HCT116 (cell line): ENCODE data around the gene H19. TPM values are rescaled to one million over a fixed set of nuclear protein-coding genes. Genes with fewer than 3 reads are reported as not detected.

Experiments used
- ATAC-seq: fragments of 200-7000 bp; cut with Tn5 transposase; 2 replicates; pipeline ENCODE4 v1.9.1; 2020; ENCODE audit warnings: mild to moderate bottlenecking, moderate library complexity
- BruUV-seq: library from RNA; stranded (reverse); fragments of 400-500 nt; replicated peaks from 2 replicates; lab custom pipeline; 2021; lab: Mats Ljungman, UMichigan
- CTCF ChIA-PET: fragments of 300-600 bp; sonication (Branson Sonifier 250); formaldehyde crosslinking; loops from one replicate; lab custom pipeline; 2021; ENCODE audit warnings: antibody characterized with exemption; lab: Charles Lee
- POLR2A ChIA-PET: fragments of 300-600, 350-600 bp; sonication (Branson Sonifier 250); formaldehyde crosslinking; loops from one replicate; lab custom pipeline; 2021; ENCODE audit warnings: antibody characterized with exemption; lab: Charles Lee
- RAD21 ChIA-PET, 2 experiments: fragments of 300-600 bp; sonication (Branson Sonifier 250); formaldehyde crosslinking; loops; one replicate each; lab custom pipeline; 2023; ENCODE audit warnings: low total read pairs in 2 of 2; ENCODE audit not compliant: uncharacterized antibody in 2 of 2, unreplicated experiment in 2 of 2, low non-redundant PET in 1 of 2; lab: Charles Lee
- DNase-seq: peaks from one replicate; pipeline ENCODE4 v3.0.0-alpha.2; 2010; ENCODE audit warnings: low read depth, low spot score
- H2AFZ ChIP-seq: fragments of 200-600 bp; shearing (Covaris generic), sonication (generic); 2 replicates; pipeline ENCODE4 v1.6.1; 2017; ENCODE audit warnings: low read depth, mixed run types, mixed read lengths, antibody characterized with exemption, low read length; ENCODE audit not compliant: poor library complexity, severe bottlenecking
- H3K27ac ChIP-seq: 2 replicates; pipeline ENCODE4 v1.5.1; 2012; ENCODE audit warnings: low read depth, low read length
- H3K27me3 ChIP-seq: fragments of 200-600 bp; sonication (generic); 2 replicates; pipeline ENCODE4 v1.6.1; 2016; ENCODE audit warnings: mixed run types, low read length, mixed read lengths; ENCODE audit not compliant: insufficient read depth
- H3K36me3 ChIP-seq, 2 experiments: fragments of 200-500 bp in 1 of 2; fragments of 200-600 bp in 1 of 2; sonication (Bioruptor generic) in 1 of 2; sonication (generic) in 1 of 2; 2 replicates each; pipeline versions ENCODE4 v1.5.1 to v1.6.1; 2014 to 2016; ENCODE audit warnings: low read length in 2 of 2, inconsistent platforms in 1 of 2, mixed read lengths in 1 of 2, mixed run types in 1 of 2; ENCODE audit not compliant: insufficient read depth in 2 of 2, control insufficient read depth in 1 of 2
- H3K4me1 ChIP-seq, 2 experiments: fragments of 200-600 bp in 1 of 2; sonication (generic) in 1 of 2; 2 replicates each; pipeline versions ENCODE4 v1.5.1 to v1.6.1; 2012 to 2017; ENCODE audit warnings: low read length in 2 of 2, inconsistent platforms in 1 of 2, mild to moderate bottlenecking in 1 of 2, mixed read lengths in 1 of 2, mixed run types in 1 of 2, moderate library complexity in 1 of 2; ENCODE audit not compliant: insufficient read depth in 2 of 2, control insufficient read depth in 1 of 2
- H3K4me2 ChIP-seq: fragments of 200-600 bp; sonication (generic); 2 replicates; pipeline ENCODE4 v1.6.1; 2017; ENCODE audit warnings: mixed run types, low read length, mixed read lengths
- H3K4me3 ChIP-seq, 2 experiments: fragments of 200-600 bp in 1 of 2; sonication (generic) in 1 of 2; replicated peaks in 1 of 2; 2 replicates each; pipeline ENCODE4 v1.5.1; 2011 to 2016; ENCODE audit warnings: low read length in 2 of 2, control low read depth in 1 of 2, low read depth in 1 of 2, mild to moderate bottlenecking in 1 of 2, mixed read lengths in 1 of 2, mixed run types in 1 of 2
- H3K79me2 ChIP-seq: fragments of 200-600 bp; sonication (generic); 2 replicates; pipeline ENCODE4 v1.6.1; 2017; ENCODE audit warnings: mild to moderate bottlenecking, mixed run types, low read length, moderate library complexity, mixed read lengths; ENCODE audit not compliant: insufficient read depth
- H3K9ac ChIP-seq: fragments of 200-600 bp; sonication (generic); 2 replicates; pipeline ENCODE4 v1.6.1; 2016; ENCODE audit warnings: low read length, mixed read lengths
- H3K9me2 ChIP-seq: fragments of 200-600 bp; sonication (generic), shearing (Covaris generic); 2 replicates; pipeline ENCODE4 v1.6.1; 2017; ENCODE audit warnings: mixed run types, mild to moderate bottlenecking, moderate library complexity; ENCODE audit not compliant: insufficient read depth
- H3K9me3 ChIP-seq, 2 experiments: fragments of 200-500 bp in 1 of 2; fragments of 200-600 bp in 1 of 2; sonication (Bioruptor generic) in 1 of 2; sonication (generic) in 1 of 2; 2 replicates each; pipeline ENCODE4 v1.6.1; 2014 to 2017; ENCODE audit warnings: low read length in 2 of 2, mixed read lengths in 2 of 2, inconsistent platforms in 1 of 2, low read depth in 1 of 2, mild to moderate bottlenecking in 1 of 2, mixed run types in 1 of 2, moderate library complexity in 1 of 2; ENCODE audit not compliant: control insufficient read depth in 1 of 2, insufficient read depth in 1 of 2
- H4K20me1 ChIP-seq: fragments of 200-600 bp; sonication (generic), shearing (Covaris generic); 2 replicates; pipeline ENCODE4 v1.6.1; 2017; ENCODE audit warnings: mixed run types, mild to moderate bottlenecking, moderate library complexity; ENCODE audit not compliant: insufficient read depth
- CBX3 ChIP-seq: IDR thresholded peaks from 2 replicates; pipeline ENCODE4 v1.6.1; 2012; ENCODE audit warnings: low read depth
- ELF1 ChIP-seq: IDR thresholded peaks from 2 replicates; pipeline ENCODE4 v1.6.1; 2012; ENCODE audit warnings: low read depth, borderline replicate concordance
- FOSL1 ChIP-seq: IDR thresholded peaks from 2 replicates; pipeline ENCODE4 v1.6.1; 2012; ENCODE audit warnings: low read depth
- POLR2A ChIP-seq: IDR thresholded peaks from 2 replicates; pipeline ENCODE4 v1.7.0; 2011; ENCODE audit warnings: borderline replicate concordance; ENCODE audit not compliant: insufficient read depth, insufficient read length; ENCODE audit errors: extremely low read depth
- RAD21 ChIP-seq: IDR thresholded peaks from 2 replicates; pipeline ENCODE4 v1.6.1; 2012; ENCODE audit warnings: low read depth, mild to moderate bottlenecking
- SIN3A ChIP-seq: IDR thresholded peaks from 2 replicates; pipeline ENCODE4 v1.6.1; 2012; ENCODE audit warnings: low read depth
- SRF ChIP-seq: IDR thresholded peaks from 2 replicates; pipeline ENCODE4 v1.6.1; 2012; ENCODE audit warnings: low read depth
- TCF7L2 ChIP-seq: IDR thresholded peaks from 2 replicates; pipeline ENCODE4 v1.7.0; 2011; ENCODE audit warnings: borderline replicate concordance, inconsistent platforms; ENCODE audit not compliant: insufficient read depth, insufficient read length; ENCODE audit errors: extremely low read depth
- YY1 ChIP-seq: IDR thresholded peaks from 2 replicates; pipeline ENCODE4 v1.6.1; 2011; ENCODE audit warnings: low read length, low read depth, moderate library complexity, mild to moderate bottlenecking; ENCODE audit not compliant: insufficient replicate concordance; ENCODE audit errors: extremely low read depth
- ZFX ChIP-seq: fragments of 450-650 bp; IDR thresholded peaks from 2 replicates; pipeline ENCODE4 v1.6.1; 2017
- ZNF274 ChIP-seq: fragments of 200-500 bp; sonication (Bioruptor generic); IDR thresholded peaks from 2 replicates; pipeline ENCODE4 v1.6.1; 2014; ENCODE audit warnings: mild to moderate bottlenecking, low read depth, low read length, inconsistent platforms
- intact Hi-C: fragments of 100-400 bp; cut with micrococcal nuclease; formaldehyde crosslinking; loops from 2 replicates; pipeline ENCODE4 v1.10.0; 2022
- total RNA-seq: library from RNA; stranded (reverse); gene quantifications from one replicate; pipeline ENCODE4 v1.2.1, GENCODE V29; 2021; ENCODE audit not compliant: unreplicated experiment
- TF ChIP-seq, protein P1 (sequence below), 3 experiments: fragments of 200-600 bp in 1 of 3; sonication (generic) in 1 of 3; IDR thresholded peaks in 2 of 3; conservative IDR thresholded peaks in 1 of 3; 2 replicates each; pipeline ENCODE4 v1.5.1; 2012 to 2017; ENCODE audit warnings: low read depth in 2 of 3, low read length in 2 of 3, antibody characterized with exemption in 1 of 3, borderline replicate concordance in 1 of 3, control low read depth in 1 of 3, mild to moderate bottlenecking in 1 of 3, mixed read lengths in 1 of 3, mixed run types in 1 of 3, moderate library complexity in 1 of 3; ENCODE audit not compliant: insufficient read depth in 1 of 3
- TF ChIP-seq, protein P2 (sequence below): IDR thresholded peaks from 2 replicates; pipeline ENCODE4 v1.6.1; 2012

Gene H19
- total RNA-seq, 1 experiment from 2014 or later: 10.5 TPM

DNA sequence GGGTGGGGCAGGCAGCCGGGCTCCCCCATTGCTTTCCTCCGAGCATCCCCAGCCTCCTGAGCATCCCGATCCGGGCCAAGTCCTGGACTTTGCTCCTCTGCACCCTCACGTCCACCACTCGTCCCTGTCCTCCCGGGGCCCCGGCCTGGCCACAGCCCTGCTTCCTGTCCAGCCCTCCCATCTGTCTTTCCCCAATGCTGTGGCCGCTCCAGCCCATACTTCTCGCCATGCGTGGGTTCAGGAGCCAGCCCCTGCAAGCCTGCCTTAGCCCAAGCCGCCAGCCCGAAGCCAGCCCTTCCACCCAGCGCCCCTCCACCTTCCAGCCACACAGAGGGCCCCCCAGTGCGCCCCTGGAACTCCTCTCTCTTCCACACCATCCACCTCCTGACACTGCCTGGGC, 26.7 kb downstream of the H19 start:
- no peaks in the 10 kb centered on the region for H3K9me3 ChIP-seq
- no peaks in the 10 kb centered on the region for H3K4me1 ChIP-seq
- H3K9me2 ChIP-seq: no peaks in the 10 kb centered on the region
- H3K36me3 ChIP-seq: no peaks in the 10 kb centered on the region
- DNase-seq (no peak), ATAC-seq (no peak)
- ChIA-PET CTCF (no interaction called here), POLR2A (no interaction called here), RAD21 (no interaction called here)
- no peaks in the 10 kb centered on the region for H3K79me2 ChIP-seq
- no peak overlapping the region for H3K9ac ChIP-seq
- TF ChIP-seq FOSL1 (no peak), ZFX (no peak), TCF7L2 (no peak), YY1 (no peak), SIN3A (no peak), ZNF274 (no peak), POLR2A (no peak), RAD21 (no peak), ELF1 (no peak), SRF (no peak), CBX3 (no peak)
- TF ChIP-seq, protein P1, sequence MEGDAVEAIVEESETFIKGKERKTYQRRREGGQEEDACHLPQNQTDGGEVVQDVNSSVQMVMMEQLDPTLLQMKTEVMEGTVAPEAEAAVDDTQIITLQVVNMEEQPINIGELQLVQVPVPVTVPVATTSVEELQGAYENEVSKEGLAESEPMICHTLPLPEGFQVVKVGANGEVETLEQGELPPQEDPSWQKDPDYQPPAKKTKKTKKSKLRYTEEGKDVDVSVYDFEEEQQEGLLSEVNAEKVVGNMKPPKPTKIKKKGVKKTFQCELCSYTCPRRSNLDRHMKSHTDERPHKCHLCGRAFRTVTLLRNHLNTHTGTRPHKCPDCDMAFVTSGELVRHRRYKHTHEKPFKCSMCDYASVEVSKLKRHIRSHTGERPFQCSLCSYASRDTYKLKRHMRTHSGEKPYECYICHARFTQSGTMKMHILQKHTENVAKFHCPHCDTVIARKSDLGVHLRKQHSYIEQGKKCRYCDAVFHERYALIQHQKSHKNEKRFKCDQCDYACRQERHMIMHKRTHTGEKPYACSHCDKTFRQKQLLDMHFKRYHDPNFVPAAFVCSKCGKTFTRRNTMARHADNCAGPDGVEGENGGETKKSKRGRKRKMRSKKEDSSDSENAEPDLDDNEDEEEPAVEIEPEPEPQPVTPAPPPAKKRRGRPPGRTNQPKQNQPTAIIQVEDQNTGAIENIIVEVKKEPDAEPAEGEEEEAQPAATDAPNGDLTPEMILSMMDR (IDR thresholded peaks at IDR 0.05 in 2 of 3, conservative IDR thresholded peaks at IDR 0.05 in 1 of 3; ENCODE audit: borderline replicate concordance in 1 of 3, insufficient read depth in 1 of 3, low read depth in 2 of 3, low read length in 2 of 3): no peak
- TF ChIP-seq, protein P2, sequence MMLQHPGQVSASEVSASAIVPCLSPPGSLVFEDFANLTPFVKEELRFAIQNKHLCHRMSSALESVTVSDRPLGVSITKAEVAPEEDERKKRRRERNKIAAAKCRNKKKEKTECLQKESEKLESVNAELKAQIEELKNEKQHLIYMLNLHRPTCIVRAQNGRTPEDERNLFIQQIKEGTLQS: no peak
- no peak overlapping the region for H3K4me3 ChIP-seq
- H3K27me3 ChIP-seq: no peaks in the 10 kb centered on the region
- H3K27ac ChIP-seq: no peak overlapping the region
- H3K4me2 ChIP-seq: no peak overlapping the region
- BruUV-seq: no TSS peak
- intact Hi-C loops: no loop called here
- no peaks in the 10 kb centered on the region for H4K20me1 ChIP-seq
- H2AFZ ChIP-seq: no peak overlapping the region
